ENCODE data around the gene BTBD1.

DNA sequence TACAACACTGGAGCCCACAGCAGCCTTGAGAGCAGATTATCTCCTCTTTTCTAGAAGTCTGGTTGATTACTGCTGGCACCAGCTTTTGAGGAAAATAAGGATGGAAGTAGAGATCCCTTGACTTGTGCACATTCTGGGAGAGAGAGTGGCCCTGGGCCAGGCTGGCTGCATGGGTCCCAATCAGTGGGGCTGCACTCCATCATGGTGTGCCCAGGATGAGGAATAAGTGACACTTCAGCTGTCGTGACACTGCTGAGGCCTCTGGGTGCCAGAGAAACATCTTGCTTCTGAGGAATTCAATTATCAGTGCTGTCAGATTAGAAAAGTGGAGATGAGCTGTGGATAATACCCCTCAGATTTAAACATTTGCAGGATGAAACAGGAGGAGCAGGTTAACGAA is 72.0 kb downstream of the BTBD1 start:
- TF ChIP-seq SNAI2 (CRISPR knock-in tag; IDR thresholded peaks at IDR 0.05), result no peak
- no peak for TF ChIP-seq ISL1 (CRISPR knock-in tag; IDR thresholded peaks at IDR 0.05)
- no peak for TF ChIP-seq OSR1 (CRISPR knock-in tag; IDR thresholded peaks at IDR 0.05)
- TF ChIP-seq, protein P1, sequence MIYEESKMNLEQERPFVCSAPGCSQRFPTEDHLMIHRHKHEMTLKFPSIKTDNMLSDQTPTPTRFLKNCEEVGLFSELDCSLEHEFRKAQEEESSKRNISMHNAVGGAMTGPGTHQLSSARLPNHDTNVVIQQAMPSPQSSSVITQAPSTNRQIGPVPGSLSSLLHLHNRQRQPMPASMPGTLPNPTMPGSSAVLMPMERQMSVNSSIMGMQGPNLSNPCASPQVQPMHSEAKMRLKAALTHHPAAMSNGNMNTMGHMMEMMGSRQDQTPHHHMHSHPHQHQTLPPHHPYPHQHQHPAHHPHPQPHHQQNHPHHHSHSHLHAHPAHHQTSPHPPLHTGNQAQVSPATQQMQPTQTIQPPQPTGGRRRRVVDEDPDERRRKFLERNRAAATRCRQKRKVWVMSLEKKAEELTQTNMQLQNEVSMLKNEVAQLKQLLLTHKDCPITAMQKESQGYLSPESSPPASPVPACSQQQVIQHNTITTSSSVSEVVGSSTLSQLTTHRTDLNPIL (CRISPR knock-in tag; IDR thresholded peaks at IDR 0.05; ENCODE audit: low read depth), result no peak
- TF ChIP-seq ZFP3 (CRISPR knock-in tag; IDR thresholded peaks at IDR 0.05), result no peak
- no peak for TF ChIP-seq ESRRG (CRISPR knock-in tag; IDR thresholded peaks at IDR 0.05)
- no peak for TF ChIP-seq TCF4 (CRISPR knock-in tag; IDR thresholded peaks at IDR 0.05; ENCODE audit: borderline replicate concordance)
- no peak for TF ChIP-seq ZNF8 (CRISPR knock-in tag; IDR thresholded peaks at IDR 0.05)
- no peak for TF ChIP-seq ZNF565 (CRISPR knock-in tag; conservative IDR thresholded peaks at IDR 0.05; ENCODE audit: low read depth)
- no peak for TF ChIP-seq BACH2 (CRISPR knock-in tag; IDR thresholded peaks at IDR 0.05; ENCODE audit: borderline replicate concordance)
- TF ChIP-seq ZFP30 (CRISPR knock-in tag; IDR thresholded peaks at IDR 0.05), result no peak
- TF ChIP-seq PPARA (CRISPR knock-in tag; IDR thresholded peaks at IDR 0.05; ENCODE audit: borderline replicate concordance), result no peak
- TF ChIP-seq, protein P2, sequence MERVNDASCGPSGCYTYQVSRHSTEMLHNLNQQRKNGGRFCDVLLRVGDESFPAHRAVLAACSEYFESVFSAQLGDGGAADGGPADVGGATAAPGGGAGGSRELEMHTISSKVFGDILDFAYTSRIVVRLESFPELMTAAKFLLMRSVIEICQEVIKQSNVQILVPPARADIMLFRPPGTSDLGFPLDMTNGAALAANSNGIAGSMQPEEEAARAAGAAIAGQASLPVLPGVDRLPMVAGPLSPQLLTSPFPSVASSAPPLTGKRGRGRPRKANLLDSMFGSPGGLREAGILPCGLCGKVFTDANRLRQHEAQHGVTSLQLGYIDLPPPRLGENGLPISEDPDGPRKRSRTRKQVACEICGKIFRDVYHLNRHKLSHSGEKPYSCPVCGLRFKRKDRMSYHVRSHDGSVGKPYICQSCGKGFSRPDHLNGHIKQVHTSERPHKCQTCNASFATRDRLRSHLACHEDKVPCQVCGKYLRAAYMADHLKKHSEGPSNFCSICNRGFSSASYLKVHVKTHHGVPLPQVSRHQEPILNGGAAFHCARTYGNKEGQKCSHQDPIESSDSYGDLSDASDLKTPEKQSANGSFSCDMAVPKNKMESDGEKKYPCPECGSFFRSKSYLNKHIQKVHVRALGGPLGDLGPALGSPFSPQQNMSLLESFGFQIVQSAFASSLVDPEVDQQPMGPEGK (CRISPR knock-in tag; IDR thresholded peaks at IDR 0.05; ENCODE audit: borderline replicate concordance), result no peak
- no peak for TF ChIP-seq CSDC2 (CRISPR knock-in tag; IDR thresholded peaks at IDR 0.05)

Measured in SK-N-SH treated with all-trans-retinoic acid at 6 μM for 48 hours (cell line).